ENCODE results near the gene MBP. TPM values are rescaled to one million over a fixed set of nuclear protein-coding genes. Genes with fewer than 3 reads are reported as not detected.

Gene MBP
- total RNA-seq (2022; extraction: Qiagen RNA extraction; ENCODE audit: low read depth): 20.7 to 27.0 TPM (median 24.8 TPM) in 5 replicates

DNA sequence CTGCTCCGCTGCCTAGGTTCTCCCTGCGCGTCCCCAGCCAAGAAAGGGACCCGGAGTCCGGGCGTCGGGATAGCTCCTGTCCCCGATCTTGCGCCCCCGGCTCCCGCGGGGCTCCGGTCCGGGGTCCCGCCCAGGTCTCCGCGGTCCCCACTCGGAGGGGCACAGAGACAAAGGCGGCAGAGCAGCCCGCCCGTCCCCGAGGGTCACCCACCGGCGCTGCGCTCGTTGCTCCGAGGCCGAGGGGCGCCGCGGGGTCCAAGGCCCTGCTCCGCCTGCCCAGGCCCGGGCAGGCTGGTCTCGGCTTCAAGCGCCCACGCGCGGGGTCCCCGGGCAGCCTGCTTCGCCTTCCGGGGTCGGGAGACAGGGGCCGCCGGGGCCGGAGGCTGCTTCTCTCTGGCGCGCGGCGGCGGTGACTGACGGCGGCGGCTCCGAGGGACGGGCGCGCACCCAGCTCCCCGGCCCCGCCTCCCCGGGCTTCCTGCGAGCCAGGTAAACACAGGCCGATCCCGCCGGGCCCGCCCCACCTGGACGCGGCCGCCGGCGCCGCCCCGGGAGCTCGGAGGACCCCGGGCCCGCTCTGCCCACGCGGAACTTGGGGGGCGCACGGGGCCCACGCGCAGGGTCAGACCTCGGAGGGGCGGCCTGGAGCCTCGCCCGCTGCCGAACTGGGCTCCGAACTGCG lies at the start of gene MBP:
Gene MBP (minus strand): TSS at position 415 of the 682 bp plus-strand sequence. CDS start 27,522 bp downstream, outside the sequence.

Other genes with a start within 250 kb of the MBP start
- gene GALR1, start 117.1 kb upstream of the MBP start, total RNA-seq (2022; extraction: Qiagen RNA extraction; ENCODE audit: low read depth): not detected in 5 replicates